ENCODE measurements around the gene PPP6R2. TPM values are rescaled to one million over a fixed set of nuclear protein-coding genes. Genes with fewer than 3 reads are reported as not detected.

Gene PPP6R2
- total RNA-seq, 1 donor from 2014 or later, result 57.3 TPM

GRCh38 chr22:50445071-50445879, 102.1 kb downstream of the PPP6R2 start:
- DNase-seq (ENCODE audit: low read depth), result no peak

GRCh38 chr22:50445880-50446707, 103.0 kb downstream of the PPP6R2 start:
- DNase-seq (ENCODE audit: low read depth), result no peak

GRCh38 chr22:50446708-50447575, 103.8 kb downstream of the PPP6R2 start:
- DNase-seq (ENCODE audit: low read depth), result no peak

- DNase-seq (ENCODE audit: low read depth), result no peak
Observed at GRCh38 chr22:50447576-50448551, 104.7 kb downstream of the PPP6R2 start.

GRCh38 chr22:50452649-50453048, 109.5 kb downstream of the PPP6R2 start:
- DNase-seq (ENCODE audit: low read depth), result no peak

- no peak for DNase-seq (ENCODE audit: low read depth)
Observed at GRCh38 chr22:50454556-50455075, 111.5 kb downstream of the PPP6R2 start.

GRCh38 chr22:50455201-50455600, 112.1 kb downstream of the PPP6R2 start:
- DNase-seq (ENCODE audit: low read depth), result no peak

- no peak for DNase-seq (ENCODE audit: low read depth)
Observed at GRCh38 chr22:50456026-50456425, 112.9 kb downstream of the PPP6R2 start.

- no peak for DNase-seq (ENCODE audit: low read depth)
Observed at GRCh38 chr22:50456466-50457234, 113.5 kb downstream of the PPP6R2 start.

GRCh38 chr22:50459016-50459415, 115.9 kb downstream of the PPP6R2 start:
- no peak for DNase-seq (ENCODE audit: low read depth)

GRCh38 chr22:50459496-50460140, 116.5 kb downstream of the PPP6R2 start:
- DNase-seq (ENCODE audit: low read depth), result no peak

GRCh38 chr22:50460938-50461337, 117.8 kb downstream of the PPP6R2 start:
- no peak for DNase-seq (ENCODE audit: low read depth)

- no peak for DNase-seq (ENCODE audit: low read depth)
Observed at GRCh38 chr22:50461536-50461935, 118.4 kb downstream of the PPP6R2 start.

GRCh38 chr22:50461979-50462540, 118.9 kb downstream of the PPP6R2 start:
- no peak for DNase-seq (ENCODE audit: low read depth)

GRCh38 chr22:50463188-50463900, 120.2 kb downstream of the PPP6R2 start:
- no peak for DNase-seq (ENCODE audit: low read depth)

- no peak for DNase-seq (ENCODE audit: low read depth)
Observed at GRCh38 chr22:50464451-50464850, 121.3 kb downstream of the PPP6R2 start.

GRCh38 chr22:50465066-50465930, 122.2 kb downstream of the PPP6R2 start:
- no peak for DNase-seq (ENCODE audit: low read depth)

Data from renal cortical epithelial cell (primary cell).